H1 (cell line): Measurements from ENCODE around the gene GPRC6A. TPM values are rescaled to one million over a fixed set of nuclear protein-coding genes. Genes with fewer than 3 reads are reported as not detected.

Experiments
- CTCF ChIA-PET: fragments of 300-600 bp; sonication (Branson Sonifier 250); formaldehyde crosslinking; loops from one replicate; lab custom pipeline; 2021; ENCODE audit not compliant: partially characterized antibody; lab: Charles Lee
- POLR2A ChIA-PET: fragments of 300-600 bp; sonication (Branson Sonifier 250); formaldehyde crosslinking; loops from one replicate; lab custom pipeline; 2021; ENCODE audit warnings: inconsistent platforms; ENCODE audit not compliant: partially characterized antibody; lab: Charles Lee
- DNase-seq, 2 experiments: peaks; one replicate each; pipeline versions ENCODE4 v3.0.0 to v3.0.0-alpha.2; 2010 to 2022; ENCODE audit warnings: low spot score in 2 of 2, low read depth in 1 of 2, mixed read lengths in 1 of 2
- FAIRE-seq: peaks from 2 replicates; lab custom pipeline; 2011; peaks lifted over from hg19 to GRCh38; lab: Jason Lieb, UNC
- H2AFZ ChIP-seq: 2 replicates; pipeline ENCODE4 v1.8.1; 2012; ENCODE audit warnings: low read length, inconsistent platforms
- H2AK5ac ChIP-seq: 2 replicates; pipeline ENCODE4 v1.6.1; 2013; ENCODE audit warnings: low read depth, low read length
- H2BK120ac ChIP-seq: replicated peaks from 2 replicates; pipeline ENCODE3; 2013; ENCODE audit warnings: low read depth, low read length, inconsistent platforms
- H2BK12ac ChIP-seq: 2 replicates; pipeline ENCODE4 v1.6.1; 2013; ENCODE audit warnings: low read depth, low read length
- H2BK15ac ChIP-seq: 2 replicates; pipeline ENCODE4 v1.6.1; 2013; ENCODE audit warnings: low read length
- H2BK20ac ChIP-seq: 2 replicates; pipeline ENCODE4 v1.6.1; 2013; ENCODE audit warnings: low read length
- H2BK5ac ChIP-seq: 2 replicates; pipeline ENCODE4 v1.6.1; 2013; ENCODE audit warnings: low read depth, low read length
- H3K14ac ChIP-seq: 2 replicates; pipeline ENCODE4 v1.6.1; 2013; ENCODE audit warnings: inconsistent platforms; ENCODE audit not compliant: insufficient read length
- H3K18ac ChIP-seq: 2 replicates; pipeline ENCODE4 v1.6.1; 2013; ENCODE audit warnings: low read length; ENCODE audit errors: extremely low read depth
- H3K23ac ChIP-seq: 2 replicates; pipeline ENCODE4 v1.6.1; 2013; ENCODE audit warnings: inconsistent platforms; ENCODE audit not compliant: insufficient read length
- H3K23me2 ChIP-seq: 2 replicates; pipeline ENCODE4 v1.6.1; 2013; ENCODE audit warnings: low read depth, low read length
- H3K27ac ChIP-seq: 2 replicates; pipeline ENCODE4 v1.6.1; 2011; ENCODE audit warnings: low read depth, low read length, inconsistent platforms
- H3K27me3 ChIP-seq, 4 experiments: replicated peaks in 1 of 4; 1 replicate in 1 of 4; 2 replicates in 3 of 4; pipeline versions ENCODE4 v1.6.1 to v1.8.1; 2011 to 2013; ENCODE audit warnings: low read length in 3 of 4, mild to moderate bottlenecking in 3 of 4, inconsistent platforms in 2 of 4, mixed read lengths in 2 of 4, moderate library complexity in 1 of 4; ENCODE audit not compliant: control insufficient read depth in 3 of 4, insufficient read depth in 3 of 4; ENCODE audit errors: extremely low read depth in 1 of 4
- H3K36me3 ChIP-seq, 4 experiments: 2 replicates each; pipeline versions ENCODE4 v1.6.1 to v1.8.1; 2011 to 2013; ENCODE audit warnings: mild to moderate bottlenecking in 4 of 4, low read length in 3 of 4, moderate library complexity in 2 of 4, control low read depth in 1 of 4, inconsistent platforms in 1 of 4; ENCODE audit not compliant: insufficient read depth in 4 of 4, control insufficient read depth in 2 of 4
- H3K4ac ChIP-seq: replicated peaks from 2 replicates; pipeline ENCODE3; 2013; ENCODE audit warnings: low read length, low read depth, mixed read lengths, inconsistent platforms; ENCODE audit not compliant: insufficient read length
- H3K4me1 ChIP-seq, 4 experiments: replicated peaks in 1 of 4; 1 replicate in 1 of 4; 2 replicates in 3 of 4; pipeline versions ENCODE4 v1.6.1 to v1.8.1; 2011 to 2013; ENCODE audit warnings: low read length in 3 of 4, inconsistent platforms in 2 of 4, mixed read lengths in 1 of 4; ENCODE audit not compliant: insufficient read depth in 4 of 4, control insufficient read depth in 3 of 4
- H3K4me2 ChIP-seq, 2 experiments: 2 replicates each; pipeline versions ENCODE4 v1.6.1 to v1.8.1; 2011 to 2013; ENCODE audit warnings: low read depth in 2 of 2, low read length in 2 of 2, control low read depth in 1 of 2, inconsistent platforms in 1 of 2, mild to moderate bottlenecking in 1 of 2; ENCODE audit not compliant: insufficient read depth in 1 of 2
- H3K4me3 ChIP-seq, 4 experiments: fragments of 200-600, 300-600 bp in 1 of 4; sonication (generic), shearing (Covaris generic), sonication (Bioruptor Twin) in 1 of 4; 2 replicates each; pipeline versions ENCODE4 v1.5.1 to v1.8.1; 2011 to 2016; ENCODE audit warnings: low read length in 4 of 4, low read depth in 3 of 4, control low read depth in 2 of 4, inconsistent platforms in 2 of 4, mild to moderate bottlenecking in 2 of 4, mixed read lengths in 1 of 4, moderate library complexity in 1 of 4; ENCODE audit not compliant: insufficient read depth in 2 of 4; ENCODE audit errors: extremely low read depth in 1 of 4
- H3K56ac ChIP-seq: replicated peaks from 2 replicates; pipeline ENCODE3; 2013; ENCODE audit warnings: low read depth, mild to moderate bottlenecking, mixed read lengths, low read length, inconsistent platforms; ENCODE audit not compliant: insufficient read length
- H3K79me1 ChIP-seq: 2 replicates; pipeline ENCODE4 v1.6.1; 2013; ENCODE audit warnings: low read depth, low read length, control low read depth
- H3K79me2 ChIP-seq, 2 experiments: 2 replicates each; pipeline versions ENCODE4 v1.6.1 to v1.8.1; 2012 to 2013; ENCODE audit warnings: low read length in 2 of 2, mild to moderate bottlenecking in 2 of 2, inconsistent platforms in 1 of 2; ENCODE audit not compliant: insufficient read depth in 2 of 2, control insufficient read depth in 1 of 2
- H3K9ac ChIP-seq, 4 experiments: replicated peaks in 1 of 4; 1 replicate in 1 of 4; 2 replicates in 3 of 4; pipeline versions ENCODE4 v1.6.1 to v1.8.1; 2011 to 2013; ENCODE audit warnings: low read depth in 3 of 4, low read length in 3 of 4, control low read depth in 2 of 4, mild to moderate bottlenecking in 2 of 4, moderate library complexity in 2 of 4, inconsistent platforms in 1 of 4; ENCODE audit errors: extremely low read depth in 1 of 4
- H3K9me3 ChIP-seq, 2 experiments: 2 replicates each; pipeline versions ENCODE4 v1.6.1 to v1.8.1; 2012 to 2013; ENCODE audit warnings: mild to moderate bottlenecking in 2 of 2, moderate library complexity in 2 of 2, control low read depth in 1 of 2, inconsistent platforms in 1 of 2, low read depth in 1 of 2, low read length in 1 of 2, mixed read lengths in 1 of 2; ENCODE audit not compliant: insufficient read depth in 2 of 2
- H4K20me1 ChIP-seq, 2 experiments: replicated peaks in 1 of 2; 2 replicates each; pipeline versions ENCODE3 to v1.8.1; 2011 to 2013; ENCODE audit warnings: inconsistent platforms in 2 of 2, low read length in 2 of 2, mild to moderate bottlenecking in 1 of 2; ENCODE audit not compliant: insufficient read depth in 2 of 2, control insufficient read depth in 1 of 2
- H4K5ac ChIP-seq: 2 replicates; pipeline ENCODE4 v1.6.1; 2013; ENCODE audit warnings: low read length, low read depth, mixed read lengths, inconsistent platforms; ENCODE audit not compliant: insufficient read length
- H4K8ac ChIP-seq: 2 replicates; pipeline ENCODE4 v1.8.0; 2013; ENCODE audit warnings: mild to moderate bottlenecking, moderate library complexity, low read length, inconsistent platforms; ENCODE audit not compliant: insufficient read depth; ENCODE audit errors: extremely low read depth
- H4K91ac ChIP-seq: replicated peaks from 2 replicates; pipeline ENCODE3; 2013; ENCODE audit warnings: low read length, mixed read lengths, inconsistent platforms; ENCODE audit not compliant: insufficient read length
- ATF3 ChIP-seq: IDR thresholded peaks from 2 replicates; pipeline ENCODE4 v1.6.1; 2011; ENCODE audit warnings: low read depth, mild to moderate bottlenecking, low read length; ENCODE audit not compliant: insufficient read depth
- BRCA1 ChIP-seq: IDR thresholded peaks from 2 replicates; pipeline ENCODE4 v1.6.1; 2012; ENCODE audit warnings: low read depth, low read length, improper control_type of control experiment
- CHD1 ChIP-seq: IDR thresholded peaks from 2 replicates; pipeline ENCODE4 v1.6.1; 2012; ENCODE audit warnings: low read depth, low read length, improper control_type of control experiment
- CTBP2 ChIP-seq: IDR thresholded peaks from 2 replicates; pipeline ENCODE4 v1.7.0; 2011; ENCODE audit warnings: borderline replicate concordance, mild to moderate bottlenecking, moderate library complexity, mixed read lengths, low read length; ENCODE audit not compliant: insufficient read depth, insufficient read length
- CTCF ChIP-seq, 3 experiments: IDR thresholded peaks; 1 replicate in 2 of 3; 2 replicates in 1 of 3; pipeline versions ENCODE4 v1.5.1 to v1.6.1; 2011; ENCODE audit warnings: low read length in 3 of 3, mild to moderate bottlenecking in 3 of 3, inconsistent platforms in 2 of 3, low read depth in 1 of 3, moderate library complexity in 1 of 3; ENCODE audit not compliant: insufficient read depth in 1 of 3; ENCODE audit errors: control extremely low read depth in 1 of 3
- KDM5A ChIP-seq: fragments of 200-600 bp; IDR thresholded peaks from 2 replicates; pipeline ENCODE4 v1.7.1; 2012; ENCODE audit warnings: mild to moderate bottlenecking, low read length, inconsistent platforms, mixed read lengths
- NRF1 ChIP-seq: IDR thresholded peaks from 2 replicates; pipeline ENCODE4 v1.6.1; 2011; ENCODE audit warnings: mild to moderate bottlenecking, low read depth, low read length, improper control_type of control experiment
- SP1 ChIP-seq: IDR thresholded peaks from 2 replicates; pipeline ENCODE4 v1.6.1; 2011; ENCODE audit warnings: low read depth, low read length
- SP4 ChIP-seq: IDR thresholded peaks from 2 replicates; pipeline ENCODE4 v1.6.1; 2012; ENCODE audit warnings: low read length, inconsistent platforms
- SRF ChIP-seq: IDR thresholded peaks from 2 replicates; pipeline ENCODE4 v1.6.1; 2011; ENCODE audit warnings: mild to moderate bottlenecking, low read depth, low read length, moderate library complexity
- WGBS, 2 experiments: shearing (Covaris generic) in 1 of 2; methylation state at CpG; one replicate each; pipeline versions ENCODE4 v1.1.6 to v1.1.7; 2013 to 2015; ENCODE audit warnings: low lambda C conversion rate in 2 of 2, mixed read lengths in 2 of 2, inconsistent platforms in 1 of 2, low coverage in 1 of 2, missing lambda C conversion rate in 1 of 2; ENCODE audit not compliant: insufficient replicate concordance in 2 of 2, insufficient coverage in 1 of 2, insufficient read length in 1 of 2; ENCODE audit errors: extremely low coverage in 1 of 2, missing lambda C conversion rate in 1 of 2; 5-methylcytosine and 5-hydroxymethylcytosine counted together
- polyA plus RNA-seq, 7 experiments: library from polyadenylated mRNA; depleted of rRNA in 3 of 7; stranded (reverse) in 5 of 7; unstranded in 2 of 7; fragments of >200 nt in 5 of 7; fragments of 200-250 nt in 2 of 7; gene quantifications; 1 replicate in 5 of 7; 2 replicates in 1 of 7; 4 replicates in 1 of 7; pipeline versions ENCODE4 v1.2.1 to v1.2.3, GENCODE V29; 2011 to 2013; ENCODE audit warnings: missing spikeins in 2 of 7, mixed read lengths in 2 of 7
- total RNA-seq: library from RNA; stranded (reverse); fragmentation: NEBNext Ultra II Directional; extraction: Animal tissue kit (Norgen Biotek cat#: 25700); gene quantifications from 2 replicates; pipeline ENCODE4 v1.2.1, GENCODE V29; 2021

The GPRC6A gene
- total and polyA plus RNA-seq, 2 of the 8 experiments (the other 6 are each of a cell fraction or from before 2014, with no cell fraction given) = 0.09 to 0.22 TPM

- Histone ChIP-seq H3K36me3 (no peaks in the 10 kb centered on the region), H2BK20ac (0 out of 2 replicates have a peak overlapping the region, but pooled peaks have one; percentile 9), H2BK120ac (no peak overlapping the region), H3K4me2 (peak overlapping the region; percentile 40 to 46; a peak in 3 of 4 replicates), H3K9me3 (peaks cover 0 to 3% of the 10 kb centered on the region in 2 experiments; a peak in 1 of 4 replicates), H3K27ac (no peak overlapping the region), H3K4me1 (peaks cover 0 to 4% (median 1%) of the 10 kb centered on the region in 4 experiments; a peak in 1 of 7 replicates), H2BK5ac (no peak overlapping the region), H4K91ac (no peak overlapping the region), H3K27me3 (no peaks in the 10 kb centered on the region), H4K8ac (no peak overlapping the region), H3K4ac (no peak overlapping the region), H3K18ac (no peak overlapping the region), H2AK5ac (no peak overlapping the region), H3K23ac (no peak overlapping the region), H2BK15ac (no peak overlapping the region), H3K56ac (no peak overlapping the region), H4K5ac (no peak overlapping the region), H2AFZ (no peak overlapping the region), H3K79me1 (no peaks in the 10 kb centered on the region), H3K14ac (no peak overlapping the region), H3K4me3 (peak overlapping the region in 1 of 4 experiments; percentile 17; a peak in 1 of 8 replicates), H4K20me1 (no peaks in the 10 kb centered on the region), H3K79me2 (no peaks in the 10 kb centered on the region), H3K9ac (no peak overlapping the region), H3K23me2 (no peaks in the 10 kb centered on the region; the same call in 1 of the 2 replicates), H2BK12ac (no peak overlapping the region)
- ChIA-PET CTCF (interaction anchor here (0.6 kb wide), 1 partner anchor 20 kb away, joined by 4 read pairs; no protein-coding TSS in a partner anchor), POLR2A (no interaction called here)
- DNase-seq (no peak), FAIRE-seq (no peak)
- 57% methylated on average over 2 of the region's 2 CpGs; no CpG with 5 or more reads in 1 of the 2 experiments for WGBS, 2 experiments
- TF ChIP-seq SRF (no peak), CTBP2 (no peak), CHD1 (no peak), NRF1 (no peak), KDM5A (no peak), ATF3 (no peak), SP1 (no peak), CTCF (IDR thresholded peaks at IDR 0.05; ENCODE audit: control extremely low read depth in 1 of 3, insufficient read depth in 1 of 3, low read depth in 1 of 3, low read length in 3 of 3) (no peak), BRCA1 (no peak), SP4 (no peak)
Measured at GRCh38 chr6:116827561-116828240, 1.2 kb downstream of the GPRC6A start.
